Peyer's patch (tissue), 4 donors: ENCODE data around the gene MEI1.

ENCODE experiments used
- CTCF ChIP-seq, 6 experiments: fragments of 450-650 bp in 4 of 6; fragments of 200-600 bp in 2 of 6; sonication (generic) in 1 of 6; IDR thresholded peaks; one replicate each; pipeline ENCODE4 v1.5.1; 2017 to 2019; ENCODE audit warnings: antibody characterized with exemption in 6 of 6, mild to moderate bottlenecking in 3 of 6, moderate library complexity in 1 of 6
- POLR2A ChIP-seq, 2 donors: fragments of 450-650 bp; IDR thresholded peaks; one replicate each; pipeline ENCODE4 v1.5.1; 2017; ENCODE audit warnings: antibody characterized with exemption in 2 of 2, mild to moderate bottlenecking in 2 of 2, moderate library complexity in 2 of 2

DNA sequence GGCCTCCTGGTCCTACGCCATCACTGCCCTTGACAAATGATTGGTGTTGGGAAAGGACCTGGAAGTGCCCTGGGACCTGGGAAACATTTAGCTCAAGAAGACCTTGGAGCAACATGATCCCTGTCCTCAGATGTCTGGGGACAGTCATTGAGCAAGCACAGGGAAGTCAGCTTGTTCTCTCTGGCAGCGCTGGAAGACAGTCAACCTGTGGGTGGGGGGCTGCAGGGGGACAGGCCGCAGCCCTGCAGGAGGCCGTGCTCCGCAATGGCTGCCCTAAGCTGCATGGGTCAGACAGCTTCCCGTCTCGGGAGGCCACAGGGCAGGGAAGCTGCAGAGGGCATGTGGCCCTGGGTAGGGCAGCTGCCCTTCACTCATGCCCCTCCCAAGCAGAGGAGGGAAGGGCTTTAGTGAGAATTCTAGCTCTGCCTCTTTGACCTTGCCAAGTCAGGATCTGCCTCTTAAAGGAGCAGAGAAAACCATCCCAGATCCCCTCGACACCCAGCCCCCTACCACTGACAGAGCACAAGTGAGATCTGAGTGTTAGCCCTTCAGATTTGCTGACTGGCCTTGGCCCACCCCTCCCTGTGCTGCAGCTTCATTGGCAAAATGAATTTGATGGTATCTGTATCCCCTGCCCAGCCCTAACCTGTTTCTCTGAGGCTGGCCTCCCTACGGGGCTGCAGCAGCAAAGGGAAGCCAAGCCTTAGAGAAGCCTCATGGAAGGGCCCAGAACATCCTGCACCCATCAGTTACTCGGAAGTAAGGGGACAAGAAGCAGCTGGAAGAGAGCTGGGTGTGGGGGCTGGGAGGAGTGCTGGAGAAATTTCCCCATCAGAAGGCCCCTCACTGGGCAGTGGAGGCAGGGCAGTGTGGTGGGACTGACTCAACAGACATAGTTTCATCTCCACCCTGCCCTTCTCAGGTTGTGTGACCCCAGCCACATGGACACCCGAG is 127.4 kb downstream of the MEI1 start:
- TF ChIP-seq CTCF (IDR thresholded peaks at IDR 0.05), result no peak
- TF ChIP-seq POLR2A (IDR thresholded peaks at IDR 0.05), result no peak
